ENCODE measurements around the gene SNX21. TPM values are rescaled to one million over a fixed set of nuclear protein-coding genes. Genes with fewer than 3 reads are reported as not detected.
A peak's percentile ranks its signal among the peaks of the same experiment; 100 is the strongest.

Gene SNX21
- total RNA-seq, 4 donors from 2014 or later = 54.0 to 78.5 (median 63.5) TPM

GRCh38 chr20:45890985-45891983 is 57.7 kb downstream of the SNX21 start, which contains the start of the genes CTSA and NEURL2:
TSS of gene CTSA (plus strand) at chr20:45891335. CDS start at chr20:45891569, 234 bp downstream.
TSS of gene NEURL2 (minus strand) at chr20:45891208. CDS start at chr20:45890991, 217 bp downstream.
- peak; percentile 69 for TF ChIP-seq POLR2A (IDR thresholded peaks at IDR 0.05; ENCODE audit: low read depth)
- peak; percentile 87 to 92 for TF ChIP-seq POLR2AphosphoS5 (IDR thresholded peaks at IDR 0.05)
- TF ChIP-seq EP300 (IDR thresholded peaks at IDR 0.05) = no peak
- peak in 2 of 3 experiments; percentile 18 to 32 for TF ChIP-seq CTCF (IDR thresholded peaks at IDR 0.05)
- Histone ChIP-seq H3K4me3 (peak within 1 kb of the TSS; percentile 70 to 93 (median 88)), H3K4me1 (peaks cover 24 to 48% (median 34%) of the 10 kb centered on the region in 4 donors), H3K27ac (replicated peaks in 1 of 4) (peak within 1 kb of the TSS; percentile 84 to 94 (median 90)), H3K36me3 (peaks cover 7 to 57% (median 56%) of the 10 kb centered on the region in 4 donors), H3K27me3 (no peaks in the 10 kb centered on the region), H3K9me3 (no peaks in the 10 kb centered on the region)
- WGBS = 0% methylated on average over 21 of the region's 78 CpGs
- peak; percentile 98 for DNase-seq (ENCODE audit: extremely low spot score)
- intact Hi-C loops (cut with DNase I) = loop anchor here (2.0 to 5.0 kb wide), 2 partner anchors 44 to 81 kb away; partner anchors contain the start of genes PCIF1 and ZNF335

DNA sequence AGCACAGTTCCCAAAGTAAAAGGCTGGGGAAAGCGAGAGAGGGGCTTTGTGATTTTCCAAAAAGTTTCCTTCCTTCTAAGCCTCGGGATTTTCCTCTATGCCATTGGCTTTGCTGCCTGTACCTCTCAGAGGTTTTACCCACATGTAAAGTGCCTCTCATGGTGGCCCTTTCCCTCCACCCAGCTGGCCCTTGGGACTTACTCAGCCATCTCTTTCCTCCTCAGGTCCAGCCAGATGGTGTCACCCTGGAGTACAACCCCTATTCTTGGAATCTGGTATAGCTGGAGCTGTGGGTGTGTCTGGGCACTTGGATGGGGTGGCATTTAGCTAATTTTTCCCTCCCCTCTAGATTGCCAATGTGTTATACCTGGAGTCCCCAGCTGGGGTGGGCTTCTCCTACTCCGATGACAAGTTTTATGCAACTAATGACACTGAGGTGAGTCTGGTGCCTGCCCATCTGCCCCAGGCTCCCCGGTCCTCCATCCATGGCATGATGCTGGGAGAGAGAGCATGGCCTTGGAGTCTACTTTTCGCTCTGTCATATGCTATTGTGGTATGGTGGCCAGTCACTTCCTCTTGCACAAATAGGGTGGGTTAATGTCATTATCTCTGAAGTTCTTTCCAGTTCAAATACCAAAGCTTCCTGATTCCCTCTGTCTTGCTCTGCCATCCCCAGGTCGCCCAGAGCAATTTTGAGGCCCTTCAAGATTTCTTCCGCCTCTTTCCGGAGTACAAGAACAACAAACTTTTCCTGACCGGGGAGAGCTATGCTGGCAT is 58.6 kb downstream of the SNX21 start:
- H3K27me3 ChIP-seq = no peaks in the 10 kb centered on the region
- H3K36me3 ChIP-seq = peaks cover 16 to 57% (median 56%) of the 10 kb centered on the region in 4 donors
- no peak for TF ChIP-seq POLR2A (IDR thresholded peaks at IDR 0.05; ENCODE audit: low read depth)
- TF ChIP-seq POLR2AphosphoS5 (IDR thresholded peaks at IDR 0.05) = no peak
- no peak for TF ChIP-seq EP300 (IDR thresholded peaks at IDR 0.05)
- TF ChIP-seq CTCF (IDR thresholded peaks at IDR 0.05) = no peak
- no peak for DNase-seq (ENCODE audit: extremely low spot score)
- peak overlapping the region in 3 of 4 donors; percentile 89 to 94 (median 90) for H3K27ac ChIP-seq (replicated peaks in 1 of 4)
- intact Hi-C loops (cut with DNase I) = loop anchor here (5.0 kb wide), 1 partner anchor 80 kb away; the partner anchor contains the start of gene ZNF335
- H3K9me3 ChIP-seq = no peaks in the 10 kb centered on the region
- peaks cover 24 to 44% (median 34%) of the 10 kb centered on the region in 4 donors for H3K4me1 ChIP-seq
- H3K4me3 ChIP-seq = peak overlapping the region; percentile 70 to 93 (median 88)
- WGBS = 75% methylated on average over 9 of the region's 9 CpGs

Other genes starting within 250 kb of the SNX21 start
- gene WFDC10A, start 204.1 kb upstream of the SNX21 start, total RNA-seq = not detected
- gene WFDC9, start 202.5 kb upstream of the SNX21 start, total RNA-seq = not detected
- not detected for gene WFDC11, start 163.6 kb upstream of the SNX21 start, total RNA-seq
- gene WFDC13, start 131.8 kb upstream of the SNX21 start, total RNA-seq = not detected
- under 1 TPM in 1 of 4 donors, not detected in 3; 0.69 TPM for gene WFDC10B, start 128.8 kb upstream of the SNX21 start, total RNA-seq
- gene SPINT4, start 111.5 kb upstream of the SNX21 start, total RNA-seq = not detected
- gene WFDC3, start 41.9 kb upstream of the SNX21 start, total RNA-seq = 1 to 10 TPM in 2 of 4 donors, under 1 TPM in 1, not detected in 1; 0.80 to 3.3 (median 3.2) TPM
- gene DNTTIP1, start 41.8 kb upstream of the SNX21 start, total RNA-seq = 10 to 100 TPM; 28.2 to 35.9 (median 30.6) TPM
- 1 to 10 TPM in 1 of 4 donors, under 1 TPM in 2, not detected in 1; 0.83 to 2.7 (median 0.91) TPM for gene UBE2C, start 21.2 kb upstream of the SNX21 start, total RNA-seq
- gene TNNC2, start 6.5 kb upstream of the SNX21 start, total RNA-seq = 1 to 10 TPM in 3 of 4 donors, under 1 TPM in 1; 0.46 to 3.1 (median 1.8) TPM
- 10 to 100 TPM; 30.0 to 41.9 (median 33.7) TPM for gene ACOT8, start 23.6 kb downstream of the SNX21 start, total RNA-seq
- 1 to 10 TPM; 2.1 to 5.4 (median 4.0) TPM for gene ZSWIM3, start 23.8 kb downstream of the SNX21 start, total RNA-seq
- 10 to 100 TPM in 2 of 4 donors, 1 to 10 TPM in 2; 7.1 to 13.5 (median 9.2) TPM for gene ZSWIM1, start 47.4 kb downstream of the SNX21 start, total RNA-seq
- gene SPATA25, start 53.8 kb downstream of the SNX21 start, total RNA-seq = 1 to 10 TPM; 1.7 to 4.6 (median 3.0) TPM
- 10 to 100 TPM; 10.8 to 16.1 (median 13.0) TPM for gene NEURL2, start 57.4 kb downstream of the SNX21 start, total RNA-seq
- gene CTSA, start 57.5 kb downstream of the SNX21 start, total RNA-seq = 10 to 100 TPM; 44.8 to 70.2 (median 48.3) TPM
- 100 to 1,000 TPM; 109 to 342 (median 176) TPM for gene PLTP, start 78.4 kb downstream of the SNX21 start, total RNA-seq
- gene PCIF1, start 100.9 kb downstream of the SNX21 start, total RNA-seq = 10 to 100 TPM; 35.3 to 51.2 (median 37.2) TPM
- 10 to 100 TPM; 12.9 to 19.0 (median 15.3) TPM for gene ZNF335, start 138.4 kb downstream of the SNX21 start, total RNA-seq
- gene MMP9, start 175.1 kb downstream of the SNX21 start, total RNA-seq = 1 to 10 TPM in 1 of 4 donors, under 1 TPM in 3; 0.11 to 6.5 (median 0.63) TPM
- gene SLC12A5, start 195.4 kb downstream of the SNX21 start, total RNA-seq = 1 to 10 TPM in 1 of 4 donors, under 1 TPM in 1, not detected in 2; 0.99 to 1.2 TPM